Glutamatergic neuron (in vitro differentiated cells): Measurements from ENCODE around the gene RAD51AP2. TPM values are rescaled to one million over a fixed set of nuclear protein-coding genes. Genes with fewer than 3 reads are reported as not detected.
A peak's percentile ranks its signal among the peaks of the same experiment; 100 is the strongest.

Experiments
- DNase-seq: peaks from one replicate; pipeline ENCODE4 v3.0.0; 2022
- H3K27ac Mint-ChIP-seq: one replicate; pipeline ENCODE4 v1.8.0; 2020; ENCODE audit warnings: mild to moderate bottlenecking, mixed read lengths, inconsistent platforms; ENCODE audit not compliant: unreplicated experiment
- H3K27me3 Mint-ChIP-seq: one replicate; pipeline ENCODE4 v1.8.0; 2020; ENCODE audit warnings: mild to moderate bottlenecking, moderate library complexity, mixed read lengths, inconsistent platforms; ENCODE audit not compliant: unreplicated experiment
- H3K36me3 Mint-ChIP-seq: one replicate; pipeline ENCODE4 v1.8.0; 2020; ENCODE audit warnings: mild to moderate bottlenecking, mixed read lengths, inconsistent platforms; ENCODE audit not compliant: unreplicated experiment
- H3K4me1 Mint-ChIP-seq: one replicate; pipeline ENCODE4 v1.8.0; 2020; ENCODE audit warnings: mild to moderate bottlenecking, low read depth, mixed read lengths, inconsistent platforms; ENCODE audit not compliant: unreplicated experiment
- H3K4me3 Mint-ChIP-seq: one replicate; pipeline ENCODE4 v1.8.0; 2020; ENCODE audit warnings: mild to moderate bottlenecking, mixed read lengths, inconsistent platforms; ENCODE audit not compliant: unreplicated experiment
- H3K9me3 Mint-ChIP-seq: one replicate; pipeline ENCODE4 v1.8.0; 2020; ENCODE audit warnings: mild to moderate bottlenecking, moderate library complexity, mixed read lengths, inconsistent platforms; ENCODE audit not compliant: unreplicated experiment
- total RNA-seq: library from RNA; stranded (reverse); fragmentation: NEBNext Ultra II Directional; extraction: Animal tissue kit (Norgen Biotek cat#: 25700); gene quantifications from one replicate; pipeline ENCODE4 v1.2.1, GENCODE V29; 2021; ENCODE audit not compliant: unreplicated experiment
- TF ChIP-seq, protein P1 (sequence below): fragments of 200-600 bp; sonication (generic); IDR thresholded peaks from one replicate; pipeline ENCODE4 v1.5.0; 2021; ENCODE audit not compliant: partially characterized antibody, unreplicated experiment

The RAD51AP2 gene
- total RNA-seq, 1 donor from 2014 or later: not detected

GRCh38 chr2:17538022-17538843, 20.0 kb upstream of the RAD51AP2 start:
- Mint-ChIP-seq H3K36me3 (no peaks in the 10 kb centered on the region), H3K27ac (no peak overlapping the region), H3K27me3 (peaks cover 6% of the 10 kb centered on the region), H3K4me3 (peak overlapping the region; percentile 95), H3K4me1 (peaks cover 10% of the 10 kb centered on the region), H3K9me3 (peaks cover 1% of the 10 kb centered on the region)
- TF ChIP-seq, protein P1, sequence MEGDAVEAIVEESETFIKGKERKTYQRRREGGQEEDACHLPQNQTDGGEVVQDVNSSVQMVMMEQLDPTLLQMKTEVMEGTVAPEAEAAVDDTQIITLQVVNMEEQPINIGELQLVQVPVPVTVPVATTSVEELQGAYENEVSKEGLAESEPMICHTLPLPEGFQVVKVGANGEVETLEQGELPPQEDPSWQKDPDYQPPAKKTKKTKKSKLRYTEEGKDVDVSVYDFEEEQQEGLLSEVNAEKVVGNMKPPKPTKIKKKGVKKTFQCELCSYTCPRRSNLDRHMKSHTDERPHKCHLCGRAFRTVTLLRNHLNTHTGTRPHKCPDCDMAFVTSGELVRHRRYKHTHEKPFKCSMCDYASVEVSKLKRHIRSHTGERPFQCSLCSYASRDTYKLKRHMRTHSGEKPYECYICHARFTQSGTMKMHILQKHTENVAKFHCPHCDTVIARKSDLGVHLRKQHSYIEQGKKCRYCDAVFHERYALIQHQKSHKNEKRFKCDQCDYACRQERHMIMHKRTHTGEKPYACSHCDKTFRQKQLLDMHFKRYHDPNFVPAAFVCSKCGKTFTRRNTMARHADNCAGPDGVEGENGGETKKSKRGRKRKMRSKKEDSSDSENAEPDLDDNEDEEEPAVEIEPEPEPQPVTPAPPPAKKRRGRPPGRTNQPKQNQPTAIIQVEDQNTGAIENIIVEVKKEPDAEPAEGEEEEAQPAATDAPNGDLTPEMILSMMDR: no peak
- DNase-seq: peak; percentile 38

DNA sequence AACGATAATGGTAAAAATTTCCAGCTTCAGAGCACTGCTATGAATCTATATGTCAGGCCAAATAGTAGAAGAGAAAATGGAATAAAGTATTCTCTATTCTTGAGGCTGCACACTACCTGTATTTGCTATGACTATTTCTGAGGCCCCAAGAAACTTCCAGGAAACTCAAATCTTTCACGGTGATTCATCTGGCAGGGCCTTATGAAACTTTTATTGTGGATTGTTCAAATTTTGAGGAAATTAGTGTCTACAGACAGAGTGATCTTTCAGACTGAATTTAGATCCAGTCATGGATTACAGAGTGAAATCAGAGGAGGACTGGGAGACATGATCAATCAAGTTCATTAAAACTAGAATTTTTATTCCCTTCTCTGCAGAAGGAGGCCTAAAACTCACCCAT, 18.2 kb upstream of the RAD51AP2 start:
- H3K9me3 Mint-ChIP-seq: peaks cover 1% of the 10 kb centered on the region
- peaks cover 4% of the 10 kb centered on the region for H3K4me1 Mint-ChIP-seq
- no peaks in the 10 kb centered on the region for H3K36me3 Mint-ChIP-seq
- H3K27ac Mint-ChIP-seq: no peak overlapping the region
- H3K4me3 Mint-ChIP-seq: no peak overlapping the region
- TF ChIP-seq, protein P1: no peak
- no peak for DNase-seq
- H3K27me3 Mint-ChIP-seq: peaks cover 2% of the 10 kb centered on the region

- TF ChIP-seq, protein P1: no peak
- no peak overlapping the region for H3K4me3 Mint-ChIP-seq
- no peak overlapping the region for H3K27ac Mint-ChIP-seq
- DNase-seq: no peak
- H3K9me3 Mint-ChIP-seq: no peaks in the 10 kb centered on the region
- H3K4me1 Mint-ChIP-seq: no peaks in the 10 kb centered on the region
- no peaks in the 10 kb centered on the region for H3K36me3 Mint-ChIP-seq
- peaks cover 2% of the 10 kb centered on the region for H3K27me3 Mint-ChIP-seq
Observed at GRCh38 chr2:17533546-17533945, 15.3 kb upstream of the RAD51AP2 start.

GRCh38 chr2:17529771-17530170, 11.5 kb upstream of the RAD51AP2 start:
- H3K27ac Mint-ChIP-seq: no peak overlapping the region
- TF ChIP-seq, protein P1: no peak
- H3K4me3 Mint-ChIP-seq: no peak overlapping the region
- H3K27me3 Mint-ChIP-seq: no peaks in the 10 kb centered on the region
- no peaks in the 10 kb centered on the region for H3K9me3 Mint-ChIP-seq
- no peaks in the 10 kb centered on the region for H3K36me3 Mint-ChIP-seq
- no peak for DNase-seq
- no peaks in the 10 kb centered on the region for H3K4me1 Mint-ChIP-seq

- TF ChIP-seq, protein P1: no peak
- no peaks in the 10 kb centered on the region for H3K36me3 Mint-ChIP-seq
- no peak overlapping the region for H3K27ac Mint-ChIP-seq
- peaks cover 10% of the 10 kb centered on the region for H3K9me3 Mint-ChIP-seq
- peaks cover 1% of the 10 kb centered on the region for H3K27me3 Mint-ChIP-seq
- peaks cover 2% of the 10 kb centered on the region for H3K4me1 Mint-ChIP-seq
- DNase-seq: no peak
- no peak overlapping the region for H3K4me3 Mint-ChIP-seq
Observed at GRCh38 chr2:17522303-17522702, 4.1 kb upstream of the RAD51AP2 start.
